ENCODE results near the gene TSPO. TPM values are rescaled to one million over a fixed set of nuclear protein-coding genes. Genes with fewer than 3 reads are reported as not detected.

The TSPO gene
- total and polyA plus RNA-seq, 9 of the 15 experiments (the other 6 are each of a cell fraction or from before 2014, with no cell fraction given) = 4.9 to 126 (median 25.3) TPM

- Histone ChIP-seq H3K9ac (ENCODE audit: insufficient read depth in 1 of 2, low read depth in 2 of 2, low read length in 2 of 2) (no peak overlapping the region), H3K36me3 (ENCODE audit: control insufficient read depth, insufficient read depth, low read length) (peaks cover 6% of the 10 kb centered on the region; the same call in 1 of the 3 replicates), H3K4me2 (ENCODE audit: insufficient read depth, low read length) (no peak overlapping the region), H2AFZ (ENCODE audit: low read depth, low read length) (no peak overlapping the region), H3K27ac (ENCODE audit: extremely low read depth, low read depth, low read length) (no peak overlapping the region), H3K9me3 (replicated peaks; ENCODE audit: control insufficient read depth, insufficient read depth, low read depth, low read length) (no peaks in the 10 kb centered on the region), H3K9me1 (ENCODE audit: control insufficient read depth, insufficient read depth, low read length) (no peaks in the 10 kb centered on the region), H3K4me3 (no peak overlapping the region), H4K20me1 (replicated peaks; ENCODE audit: control insufficient read depth, insufficient read depth, low read length) (0 out of 2 replicates have a peak, but pooled peaks cover 3% of the 10 kb centered on the region), H3K27me3 (ENCODE audit: control insufficient read depth in 2 of 2, insufficient read depth in 2 of 2, low read length in 2 of 2) (no peaks in the 10 kb centered on the region), H3K4me1 (replicated peaks in 1 of 2; ENCODE audit: control insufficient read depth in 2 of 2, insufficient read depth in 2 of 2, low read length in 2 of 2) (peaks cover 0 to 52% of the 10 kb centered on the region in 2 experiments; a peak in 3 of 5 replicates), H3K79me2 (ENCODE audit: control insufficient read depth, insufficient read depth, low read length) (peaks cover 31% of the 10 kb centered on the region)
- BruUV-seq (replicated peaks) = no TSS peak
- in situ Hi-C loops (cut with MboI) = no loop called here
- WGBS (ENCODE audit: insufficient coverage, low coverage, missing lambda C conversion rate) = 78% methylated on average over 4 of the region's 5 CpGs
- ATAC-seq (no peak), DNase-seq (ENCODE audit: extremely low read depth in 1 of 4, low spot score in 3 of 4) (no peak), FAIRE-seq (no peak)
- ChIA-PET POLR2A (no interaction called here), CTCF (ENCODE audit: low intra/inter-chr PET ratio) (no interaction called here)
- TF ChIP-seq MYC (IDR thresholded peaks at IDR 0.05; ENCODE audit: low read depth, low read length) (no peak), MYC (CRISPR knock-in tag; IDR thresholded peaks at IDR 0.05; ENCODE audit: borderline replicate concordance, low read depth) (no peak), RBBP5 (IDR thresholded peaks at IDR 0.05; ENCODE audit: borderline replicate concordance, insufficient read depth, low read length, poor library complexity, severe bottlenecking) (no peak), STAT5B (CRISPR knock-in tag; IDR thresholded peaks at IDR 0.05) (no peak)
- intact Hi-C loops (cut with micrococcal nuclease) = no loop called here
Measured at GRCh38 chr22:43155789-43156188, 4.4 kb downstream of the TSPO start.

- TF ChIP-seq POLR3G (IDR thresholded peaks at IDR 0.05; ENCODE audit: extremely low read depth, insufficient read length, insufficient replicate concordance) (no peak), ZNF239 (CRISPR knock-in tag; IDR thresholded peaks at IDR 0.05) (no peak), RBFOX2 (IDR thresholded peaks at IDR 0.05; ENCODE audit: low read depth, low read length) (peak; percentile 5; the same call in 1 of the 2 replicates)
- ATAC-seq = no peak
- intact Hi-C loops (cut with micrococcal nuclease) = no loop called here
- no TSS peak for BruUV-seq (replicated peaks)
- H3K4me1 ChIP-seq (replicated peaks in 1 of 2; ENCODE audit: control insufficient read depth in 2 of 2, insufficient read depth in 2 of 2, low read length in 2 of 2) = peaks cover 0 to 46% of the 10 kb centered on the region in 2 experiments; a peak in 3 of 5 replicates
- H3K27me3 ChIP-seq (ENCODE audit: control insufficient read depth in 2 of 2, insufficient read depth in 2 of 2, low read length in 2 of 2) = no peaks in the 10 kb centered on the region
- H3K4me2 ChIP-seq (ENCODE audit: insufficient read depth, low read length) = no peak overlapping the region
- no peak for FAIRE-seq
- in situ Hi-C loops (cut with MboI) = no loop called here
- 80% methylated on average over 8 of the region's 12 CpGs for WGBS (ENCODE audit: insufficient coverage, low coverage, missing lambda C conversion rate)
- no peak overlapping the region for H3K4me3 ChIP-seq
- H2AFZ ChIP-seq (ENCODE audit: low read depth, low read length) = no peak overlapping the region
- ChIA-PET POLR2A (no interaction called here), CTCF (ENCODE audit: low intra/inter-chr PET ratio) (no interaction called here)
- no peak overlapping the region for H3K27ac ChIP-seq (ENCODE audit: extremely low read depth, low read depth, low read length)
- H4K20me1 ChIP-seq (replicated peaks; ENCODE audit: control insufficient read depth, insufficient read depth, low read length) = 0 out of 2 replicates have a peak, but pooled peaks cover 3% of the 10 kb centered on the region
- H3K79me2 ChIP-seq (ENCODE audit: control insufficient read depth, insufficient read depth, low read length) = peaks cover 31% of the 10 kb centered on the region
- no peak for DNase-seq (ENCODE audit: extremely low read depth in 1 of 4, low spot score in 3 of 4)
- peaks cover 9% of the 10 kb centered on the region; the same call in 1 of the 3 replicates for H3K36me3 ChIP-seq (ENCODE audit: control insufficient read depth, insufficient read depth, low read length)
- H3K9ac ChIP-seq (ENCODE audit: insufficient read depth in 1 of 2, low read depth in 2 of 2, low read length in 2 of 2) = 0 out of 4 replicates have a peak overlapping the region, but pooled peaks of 1 of the 2 experiments have one; percentile 35
- H3K9me3 ChIP-seq (replicated peaks; ENCODE audit: control insufficient read depth, insufficient read depth, low read depth, low read length) = no peaks in the 10 kb centered on the region
- H3K9me1 ChIP-seq (ENCODE audit: control insufficient read depth, insufficient read depth, low read length) = no peaks in the 10 kb centered on the region
Measured at GRCh38 chr22:43156413-43156812, 5.1 kb downstream of the TSPO start.
